Coronary artery (tissue), 2 donors: Measurements from ENCODE around the gene TIPRL.
"Not testable (repeated sequence)": the region's sequence is repeated elsewhere in the genome, so short reads cannot be mapped to it uniquely, and the experiment has no call there.

Experiments used
- DNase-seq: peaks from one replicate; pipeline ENCODE4 v3.0.0-alpha.2; 2017; ENCODE audit warnings: low spot score
- H3K27ac ChIP-seq, 2 donors: fragments of 200-600 bp; sonication (generic); one replicate each; pipeline ENCODE4 v1.5.1; 2016 to 2019
- H3K4me3 ChIP-seq: fragments of 200-600 bp; sonication (generic); 2 replicates; pipeline ENCODE4 v1.5.1; 2016; ENCODE audit warnings: mild to moderate bottlenecking, moderate library complexity
- CTCF ChIP-seq: fragments of 200-600 bp; sonication (generic); IDR thresholded peaks from one replicate; pipeline ENCODE4 v1.5.1; 2019; ENCODE audit warnings: antibody characterized with exemption

The TIPRL gene

GRCh38 chr1:168146160-168146539 is 32.6 kb upstream of the TIPRL start:
- no peak for TF ChIP-seq CTCF
- Histone ChIP-seq H3K27ac (no peak overlapping the region), H3K4me3 (no peak overlapping the region)
- DNase-seq = no peak

DNA sequence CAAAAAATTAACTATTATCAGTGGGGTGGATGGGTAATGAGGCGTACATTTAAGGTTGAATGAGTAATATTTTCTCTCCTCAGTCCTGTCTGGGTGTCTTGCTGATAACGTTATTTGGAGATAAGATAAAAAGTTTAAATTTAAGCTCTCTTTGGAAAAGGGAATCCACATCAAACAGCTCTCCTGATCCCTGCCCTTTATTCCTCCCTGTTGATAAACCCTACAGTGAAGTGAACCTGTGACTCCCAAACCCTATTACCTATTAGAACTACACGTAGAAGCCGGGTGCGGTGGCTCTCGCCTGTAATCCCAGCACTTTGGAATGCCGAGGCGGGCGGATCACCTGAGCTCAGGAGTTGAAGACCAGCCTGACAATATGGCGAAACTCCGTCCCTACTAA is 32.1 kb upstream of the TIPRL start:
- no peak for DNase-seq
- Histone ChIP-seq H3K4me3 (no peak overlapping the region), H3K27ac (no peak overlapping the region)
- TF ChIP-seq CTCF = no peak

GRCh38 chr1:168148916-168149315 is 29.8 kb upstream of the TIPRL start:
- no peak for DNase-seq
- TF ChIP-seq CTCF = no peak
- H3K27ac ChIP-seq = peak overlapping the region; percentile 50 to 55
- no peak overlapping the region for H3K4me3 ChIP-seq

DNA sequence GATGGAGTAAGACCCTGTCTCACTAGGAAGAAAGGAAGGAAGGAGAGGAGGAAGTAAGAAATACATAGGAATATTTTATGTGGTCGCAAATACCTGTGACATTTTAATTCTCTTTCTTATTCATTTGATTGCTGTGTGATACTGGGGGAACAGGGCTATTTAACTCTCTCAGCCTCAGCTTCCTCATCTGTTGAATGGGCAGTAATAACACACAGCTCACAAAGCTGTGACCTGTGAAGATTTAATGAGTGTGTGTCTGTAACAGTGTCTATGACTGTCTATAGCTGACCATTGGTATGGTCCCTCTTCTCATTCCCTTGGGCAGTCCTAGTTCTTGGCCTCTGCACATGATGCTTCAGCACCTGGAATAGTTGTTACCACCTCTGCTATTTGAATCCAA is 28.5 kb upstream of the TIPRL start:
- Histone ChIP-seq H3K27ac (no peak overlapping the region), H3K4me3 (no peak overlapping the region)
- no peak for DNase-seq
- TF ChIP-seq CTCF = no peak

DNA sequence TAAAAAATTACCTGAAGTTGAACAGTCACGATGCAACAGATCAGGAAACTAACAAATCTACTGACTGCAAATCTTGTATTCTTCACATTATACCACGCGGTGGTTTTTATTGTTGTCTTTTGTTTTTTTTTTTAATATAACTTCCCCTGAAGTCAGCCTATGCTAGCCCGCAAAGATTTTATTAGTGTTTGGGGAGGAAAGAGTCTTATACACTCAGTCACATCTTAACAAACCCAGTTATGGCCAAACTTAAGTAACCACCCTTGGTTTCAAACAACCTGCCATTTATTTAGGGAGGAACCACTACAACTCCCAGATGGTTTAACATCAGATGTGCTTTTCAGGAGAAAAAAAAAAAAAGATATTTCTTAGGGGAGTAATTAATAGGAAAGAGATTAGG is 26.8 kb upstream of the TIPRL start:
- TF ChIP-seq CTCF = no peak
- no peak for DNase-seq
- H3K4me3 ChIP-seq = no peak overlapping the region
- H3K27ac ChIP-seq = no peak overlapping the region

- not testable (repeated sequence) for H3K27ac ChIP-seq, DNase-seq, H3K4me3 ChIP-seq
These were observed 24.1 kb upstream of the TIPRL start for GRCh38 chr1:168154707-168155106.

- no peak overlapping the region for H3K27ac ChIP-seq
- DNase-seq = no peak
- no peak for TF ChIP-seq CTCF
- no peak overlapping the region for H3K4me3 ChIP-seq
These were observed 22.9 kb upstream of the TIPRL start for GRCh38 chr1:168155910-168156309.

GRCh38 chr1:168157638-168158037 is 21.1 kb upstream of the TIPRL start:
- DNase-seq = no peak
- no peak overlapping the region for H3K4me3 ChIP-seq
- TF ChIP-seq CTCF = no peak
- no peak overlapping the region for H3K27ac ChIP-seq
